GM23338 (cell line): ENCODE data around the gene PFN2. TPM values are rescaled to one million over a fixed set of nuclear protein-coding genes. Genes with fewer than 3 reads are reported as not detected.
"Not testable (repeated sequence)": the region's sequence is repeated elsewhere in the genome, so short reads cannot be mapped to it uniquely, and the experiment has no call there.

Experiments
- ATAC-seq: fragments of 200-7000 bp; cut with Tn5 transposase; 3 replicates; pipeline ENCODE4 v1.9.1; 2020
- DNase-seq: peaks from one replicate; pipeline ENCODE4 v3.0.0-alpha.2; 2015; ENCODE audit warnings: low spot score
- H2AFZ ChIP-seq: fragments of 200-600 bp; sonication (generic); 2 replicates; pipeline ENCODE4 v1.8.0; 2016; ENCODE audit warnings: antibody characterized with exemption, mild to moderate bottlenecking, moderate library complexity
- H3F3A ChIP-seq: fragments of 200-600 bp; sonication (generic); replicated peaks from 2 replicates; pipeline ENCODE4 v1.8.0; 2017; ENCODE audit warnings: antibody characterized with exemption, mixed run types, low read depth
- H3K27ac ChIP-seq: fragments of 200-600 bp; sonication (generic); 2 replicates; pipeline ENCODE4 v1.6.1; 2016; ENCODE audit warnings: low read depth
- H3K27me3 ChIP-seq: fragments of 200-600 bp; sonication (generic); 2 replicates; pipeline ENCODE4 v1.8.0; 2016; ENCODE audit warnings: mild to moderate bottlenecking, mixed run types, moderate library complexity; ENCODE audit not compliant: insufficient read depth
- H3K36me3 ChIP-seq: fragments of 200-600 bp; sonication (generic); 2 replicates; pipeline ENCODE4 v1.8.0; 2016; ENCODE audit warnings: mild to moderate bottlenecking; ENCODE audit not compliant: insufficient read depth
- H3K4me1 ChIP-seq: fragments of 200-600 bp; sonication (generic); 2 replicates; pipeline ENCODE4 v1.8.0; 2016; ENCODE audit warnings: mild to moderate bottlenecking, moderate library complexity; ENCODE audit not compliant: insufficient read depth
- H3K4me2 ChIP-seq: fragments of 200-600 bp; sonication (generic); 2 replicates; pipeline ENCODE4 v1.7.1; 2017; ENCODE audit warnings: mixed run types
- H3K4me3 ChIP-seq: fragments of 200-600 bp; sonication (generic); 2 replicates; pipeline ENCODE4 v1.6.1; 2016; ENCODE audit warnings: mixed run types
- H3K79me2 ChIP-seq: fragments of 200-600 bp; sonication (generic); replicated peaks from 2 replicates; pipeline ENCODE4 v1.8.0; 2017; ENCODE audit warnings: mild to moderate bottlenecking; ENCODE audit not compliant: insufficient read depth
- H3K9me2 ChIP-seq: fragments of 200-600 bp; sonication (generic); 2 replicates; pipeline ENCODE4 v1.8.0; 2017; ENCODE audit not compliant: insufficient read depth
- H4K20me1 ChIP-seq: fragments of 200-600 bp; sonication (generic); replicated peaks from 2 replicates; pipeline ENCODE4 v1.8.0; 2017; ENCODE audit warnings: mild to moderate bottlenecking; ENCODE audit not compliant: insufficient read depth
- H3K27ac Mint-ChIP-seq: 2 replicates; pipeline ENCODE4 v1.8.0; 2020; ENCODE audit warnings: inconsistent platforms, mild to moderate bottlenecking, moderate library complexity, mixed read lengths
- H3K27me3 Mint-ChIP-seq: 3 replicates; pipeline ENCODE4 v1.8.0; 2022; ENCODE audit warnings: low read depth, mild to moderate bottlenecking, moderate library complexity, mixed read lengths, inconsistent platforms; ENCODE audit not compliant: insufficient read depth, poor library complexity
- H3K36me3 Mint-ChIP-seq: 3 replicates; pipeline ENCODE4 v1.8.0; 2021; ENCODE audit warnings: low read depth, mild to moderate bottlenecking, inconsistent platforms, moderate library complexity, mixed read lengths
- H3K4me1 Mint-ChIP-seq: 3 replicates; pipeline ENCODE4 v1.8.0; 2020; ENCODE audit warnings: mild to moderate bottlenecking, inconsistent platforms, mixed read lengths
- H3K4me3 Mint-ChIP-seq: 3 replicates; pipeline ENCODE4 v1.8.0; 2021; ENCODE audit warnings: moderate library complexity, mild to moderate bottlenecking, inconsistent platforms, mixed read lengths
- H3K9me3 Mint-ChIP-seq: 3 replicates; pipeline ENCODE4 v1.8.0; 2020; ENCODE audit warnings: moderate library complexity, mild to moderate bottlenecking, inconsistent platforms, mixed read lengths
- CTCF ChIP-seq, 2 experiments: fragments of 200-600 bp in 1 of 2; sonication (generic) in 1 of 2; conservative IDR thresholded peaks; 2 replicates each; pipeline versions ENCODE4 v1.5.1 to v1.6.1; 2016 to 2017; ENCODE audit warnings: antibody characterized with exemption in 2 of 2, low read depth in 2 of 2, mild to moderate bottlenecking in 2 of 2, moderate library complexity in 1 of 2
- EZH2phosphoT487 ChIP-seq: fragments of 200-600 bp; sonication (generic); IDR thresholded peaks from one replicate; pipeline ENCODE4 v1.8.1; 2018; ENCODE audit warnings: antibody characterized with exemption; ENCODE audit not compliant: unreplicated experiment
- ZNF462 ChIP-seq: fragments of 250-450 bp; sonication (Bioruptor Pico); IDR thresholded peaks from 2 replicates; pipeline ENCODE4 v1.5.0; 2020; ENCODE audit warnings: mild to moderate bottlenecking, moderate library complexity
- polyA plus RNA-seq: library from polyadenylated mRNA; unstranded; fragments of >200 nt; fragmentation: Nextera tagmentation; extraction: Ambion mirVana; gene quantifications from 2 replicates; pipeline ENCODE4 v1.2.1, GENCODE V29; 2016
- total RNA-seq: library from RNA; depleted of rRNA; stranded (reverse); fragments of >200 nt; shearing (Covaris generic); gene quantifications from 2 replicates; pipeline ENCODE4 v1.2.3, GENCODE V29; 2014

Gene PFN2
- total and polyA plus RNA-seq, 2 experiments from 2014 or later = 183 to 212 TPM

DNA sequence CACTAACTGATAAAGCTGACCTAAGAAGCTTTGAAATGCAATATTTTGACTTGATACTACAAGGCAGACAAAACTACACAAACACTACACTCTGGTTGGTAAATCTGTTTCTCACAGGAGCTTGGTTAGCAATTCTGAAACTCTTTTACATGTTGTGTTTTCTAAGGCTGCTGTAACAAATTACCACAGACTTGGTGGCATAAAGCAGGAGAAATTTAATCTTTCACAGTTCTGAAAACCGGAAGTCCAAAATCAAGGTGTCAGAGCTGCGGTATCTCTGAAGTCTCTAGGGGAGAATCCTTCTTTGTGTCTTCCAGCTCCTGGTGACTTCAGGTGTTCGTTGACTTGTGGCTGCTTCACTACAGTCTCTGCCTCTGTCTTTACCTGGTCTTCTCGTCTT is 12.9 kb upstream of the PFN2 start (continued):
- TF ChIP-seq ZNF462 (CRISPR knock-in tag) = no peak
- no peak for TF ChIP-seq EZH2phosphoT487

DNA sequence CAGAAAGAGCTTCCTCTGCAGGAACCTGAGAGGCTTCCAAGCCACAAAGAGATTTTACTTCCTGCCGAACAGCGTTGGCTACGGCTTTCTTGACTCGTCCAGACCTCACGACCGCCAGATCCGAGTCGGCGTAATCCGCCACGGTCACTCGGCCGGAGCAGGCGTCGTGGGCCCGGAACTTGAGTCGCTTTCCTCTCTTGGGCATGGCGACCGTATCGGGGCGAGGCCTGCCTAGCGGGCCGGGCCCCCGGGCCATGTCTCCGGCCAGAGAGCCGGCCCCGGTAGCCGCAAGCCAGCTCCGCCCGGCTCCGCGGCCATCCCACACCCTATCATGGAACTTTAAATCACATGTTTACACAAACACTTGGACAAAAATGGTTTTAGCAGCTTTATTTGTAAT is 12.4 kb upstream of the PFN2 start:
- H3K9me3 Mint-ChIP-seq, ATAC-seq, H3F3A ChIP-seq, H3K4me2 ChIP-seq, H3K79me2 ChIP-seq, H3K27me3 ChIP-seq, H3K27ac Mint-ChIP-seq, DNase-seq, H3K4me1 ChIP-seq, H3K36me3 ChIP-seq, H3K9me2 ChIP-seq, H3K4me3 Mint-ChIP-seq, H3K4me3 ChIP-seq, H3K27ac ChIP-seq, H2AFZ ChIP-seq, H3K4me1 Mint-ChIP-seq, H4K20me1 ChIP-seq, H3K27me3 Mint-ChIP-seq, H3K36me3 Mint-ChIP-seq: not testable (repeated sequence)

GRCh38 chr3:149981979-149982378 is 11.3 kb upstream of the PFN2 start:
- H3K9me3 Mint-ChIP-seq = not testable (repeated sequence)

More at GRCh38 chr3:149981979-149982378, 11.3 kb upstream of the PFN2 start:
- not testable (repeated sequence) for H3K4me2 ChIP-seq, H3K4me1 Mint-ChIP-seq, H3K27me3 ChIP-seq, H3K27me3 Mint-ChIP-seq, H3K4me3 Mint-ChIP-seq, H2AFZ ChIP-seq, DNase-seq, H3K36me3 Mint-ChIP-seq, H3K27ac ChIP-seq, H3K4me3 ChIP-seq, H4K20me1 ChIP-seq, H3K27ac Mint-ChIP-seq, H3K4me1 ChIP-seq, H3K36me3 ChIP-seq, H3K9me2 ChIP-seq, H3K79me2 ChIP-seq, H3F3A ChIP-seq
- ATAC-seq = peak; percentile 89
- TF ChIP-seq CTCF (conservative IDR thresholded peaks at IDR 0.05; ENCODE audit: low read depth in 2 of 2) = peak in 1 of 2 experiments; percentile 35; a peak in 1 of 4 replicates
